PC-3 (cell line): ENCODE data around the gene ARHGAP24. TPM values are rescaled to one million over a fixed set of nuclear protein-coding genes. Genes with fewer than 3 reads are reported as not detected.

Experiments
- ATAC-seq: fragments of 200-7000 bp; cut with Tn5 transposase; 2 replicates; pipeline ENCODE4 v1.9.1; 2020; ENCODE audit warnings: mild to moderate bottlenecking, moderate library complexity
- BruUV-seq: library from RNA; stranded (reverse); fragments of 400-500 nt; replicated peaks from 2 replicates; lab custom pipeline; 2021; lab: Mats Ljungman, UMichigan
- CTCF ChIA-PET: fragments of 300-600 bp; sonication (Branson Sonifier 250); formaldehyde crosslinking; loops from one replicate; lab custom pipeline; 2022; ENCODE audit warnings: antibody characterized with exemption; lab: Charles Lee
- POLR2A ChIA-PET: fragments of 300-600 bp; sonication (Branson Sonifier 250); formaldehyde crosslinking; loops from one replicate; lab custom pipeline; 2022; ENCODE audit warnings: antibody characterized with exemption; ENCODE audit not compliant: unreplicated experiment; lab: Charles Lee
- DNase-seq: peaks from one replicate; pipeline ENCODE4 v3.0.0-alpha.2; 2015
- H2AFZ ChIP-seq: fragments of 300-600 bp; sonication (generic); 2 replicates; pipeline ENCODE4 v1.6.0; 2016; ENCODE audit warnings: antibody characterized with exemption, low read length
- H3F3A ChIP-seq: fragments of 300-600 bp; sonication (generic); one replicate; pipeline ENCODE4 v1.6.0; 2017; ENCODE audit warnings: antibody characterized with exemption, low read length, control low read depth, mild to moderate bottlenecking; ENCODE audit not compliant: unreplicated experiment
- H3K27ac ChIP-seq: fragments of 300-600 bp; sonication (generic); 2 replicates; pipeline ENCODE4 v1.5.1; 2016; ENCODE audit warnings: mild to moderate bottlenecking, low read length
- H3K27me3 ChIP-seq: fragments of 300-600 bp; sonication (generic); 2 replicates; pipeline ENCODE4 v1.6.1; 2016; ENCODE audit warnings: low read length, mixed read lengths
- H3K36me3 ChIP-seq: fragments of 300-600 bp; sonication (generic); 2 replicates; pipeline ENCODE4 v1.6.1; 2016; ENCODE audit warnings: low read depth, mixed run types, low read length, mixed read lengths
- H3K4me1 ChIP-seq: fragments of 300-600 bp; sonication (generic); 2 replicates; pipeline ENCODE4 v1.5.1; 2016; ENCODE audit warnings: low read length; ENCODE audit not compliant: insufficient read depth
- H3K4me2 ChIP-seq: fragments of 300-600 bp; sonication (generic); 2 replicates; pipeline ENCODE4 v1.6.0; 2016; ENCODE audit warnings: low read length
- H3K4me3 ChIP-seq: fragments of 300-600 bp; sonication (generic); 2 replicates; pipeline ENCODE4 v1.5.1; 2016; ENCODE audit warnings: mild to moderate bottlenecking, low read length, mixed read lengths
- H3K79me2 ChIP-seq: fragments of 300-600 bp; sonication (generic); 2 replicates; pipeline ENCODE4 v1.6.1; 2017; ENCODE audit warnings: low read length, mixed read lengths
- H3K9ac ChIP-seq: fragments of 300-600 bp; sonication (generic); 2 replicates; pipeline ENCODE4 v1.6.0; 2016; ENCODE audit warnings: mild to moderate bottlenecking, low read length
- H3K9me2 ChIP-seq: fragments of 300-600 bp; sonication (generic); replicated peaks from 2 replicates; pipeline ENCODE4 v1.6.1; 2016; ENCODE audit warnings: mixed run types, low read length, mixed read lengths
- H3K9me3 ChIP-seq: fragments of 300-600 bp; sonication (generic); 2 replicates; pipeline ENCODE4 v1.6.1; 2016; ENCODE audit warnings: low read length, mixed read lengths
- H4K20me1 ChIP-seq: fragments of 300-600 bp; sonication (generic); 2 replicates; pipeline ENCODE4 v1.6.1; 2016; ENCODE audit warnings: low read length, mixed read lengths
- EZH2 ChIP-seq: fragments of 300-600 bp; sonication (generic); IDR thresholded peaks from one replicate; pipeline ENCODE4 v1.6.1; 2017; ENCODE audit warnings: antibody characterized with exemption, mild to moderate bottlenecking, low read length; ENCODE audit not compliant: unreplicated experiment
- EZH2phosphoT487 ChIP-seq: fragments of 300-600 bp; sonication (generic); IDR thresholded peaks from 2 replicates; pipeline ENCODE4 v1.6.1; 2018; ENCODE audit warnings: mild to moderate bottlenecking, antibody characterized with exemption, low read length, borderline replicate concordance
- intact Hi-C: fragments of 100-400 bp; cut with micrococcal nuclease; formaldehyde crosslinking; loops from 2 replicates; pipeline ENCODE4 v1.9.0; 2023
- total RNA-seq: library from RNA; depleted of rRNA; stranded (reverse); fragments of >200 nt; gene quantifications from 2 replicates; pipeline ENCODE4 v1.2.3, GENCODE V29; 2014
- TF ChIP-seq, protein P1 (sequence below): fragments of 300-600 bp; sonication (generic); conservative IDR thresholded peaks from 2 replicates; pipeline ENCODE4 v1.5.1; 2017; ENCODE audit warnings: antibody characterized with exemption, low read depth, mild to moderate bottlenecking, low read length

The ARHGAP24 gene
- total RNA-seq, 1 experiment from 2014 or later = 7.4 TPM

GRCh38 chr4:85722401-85722800, 247.5 kb downstream of the ARHGAP24 start:
- ATAC-seq = no peak
- POLR2A ChIA-PET = no interaction called here

GRCh38 chr4:85722807-85723206, 247.9 kb downstream of the ARHGAP24 start:
- H3K9me3 ChIP-seq = no peaks in the 10 kb centered on the region
- no peaks in the 10 kb centered on the region for H3F3A ChIP-seq
- no peaks in the 10 kb centered on the region for H3K27me3 ChIP-seq
- no peak overlapping the region for H3K4me3 ChIP-seq
- H3K79me2 ChIP-seq = no peaks in the 10 kb centered on the region
- CTCF ChIA-PET = no interaction called here
- DNase-seq = no peak
- ATAC-seq = no peak
- TF ChIP-seq, protein P1, sequence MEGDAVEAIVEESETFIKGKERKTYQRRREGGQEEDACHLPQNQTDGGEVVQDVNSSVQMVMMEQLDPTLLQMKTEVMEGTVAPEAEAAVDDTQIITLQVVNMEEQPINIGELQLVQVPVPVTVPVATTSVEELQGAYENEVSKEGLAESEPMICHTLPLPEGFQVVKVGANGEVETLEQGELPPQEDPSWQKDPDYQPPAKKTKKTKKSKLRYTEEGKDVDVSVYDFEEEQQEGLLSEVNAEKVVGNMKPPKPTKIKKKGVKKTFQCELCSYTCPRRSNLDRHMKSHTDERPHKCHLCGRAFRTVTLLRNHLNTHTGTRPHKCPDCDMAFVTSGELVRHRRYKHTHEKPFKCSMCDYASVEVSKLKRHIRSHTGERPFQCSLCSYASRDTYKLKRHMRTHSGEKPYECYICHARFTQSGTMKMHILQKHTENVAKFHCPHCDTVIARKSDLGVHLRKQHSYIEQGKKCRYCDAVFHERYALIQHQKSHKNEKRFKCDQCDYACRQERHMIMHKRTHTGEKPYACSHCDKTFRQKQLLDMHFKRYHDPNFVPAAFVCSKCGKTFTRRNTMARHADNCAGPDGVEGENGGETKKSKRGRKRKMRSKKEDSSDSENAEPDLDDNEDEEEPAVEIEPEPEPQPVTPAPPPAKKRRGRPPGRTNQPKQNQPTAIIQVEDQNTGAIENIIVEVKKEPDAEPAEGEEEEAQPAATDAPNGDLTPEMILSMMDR = no peak
- TF ChIP-seq EZH2phosphoT487 (no peak), EZH2 (no peak)
- H2AFZ ChIP-seq = no peak overlapping the region
- POLR2A ChIA-PET = no interaction called here
- no TSS peak for BruUV-seq
- intact Hi-C loops = no loop called here
- no peaks in the 10 kb centered on the region; the same call in 1 of the 2 replicates for H3K4me1 ChIP-seq
- no peaks in the 10 kb centered on the region for H3K36me3 ChIP-seq
- H3K9me2 ChIP-seq = no peaks in the 10 kb centered on the region
- H3K27ac ChIP-seq = no peak overlapping the region
- H4K20me1 ChIP-seq = no peaks in the 10 kb centered on the region
- no peak overlapping the region for H3K9ac ChIP-seq
- no peak overlapping the region for H3K4me2 ChIP-seq

More at GRCh38 chr4:85722401-85722800, 247.5 kb downstream of the ARHGAP24 start:
- intact Hi-C loops = no loop called here
- TF ChIP-seq, protein P1 = no peak
- TF ChIP-seq EZH2 (no peak), EZH2phosphoT487 (no peak)
- H3K27me3 ChIP-seq = no peaks in the 10 kb centered on the region
- CTCF ChIA-PET = no interaction called here
- H3F3A ChIP-seq = no peaks in the 10 kb centered on the region
- DNase-seq = no peak
- no peaks in the 10 kb centered on the region; the same call in 1 of the 2 replicates for H3K4me1 ChIP-seq
- no peak overlapping the region for H3K4me2 ChIP-seq
- H3K27ac ChIP-seq = no peak overlapping the region
- H3K9me3 ChIP-seq = no peaks in the 10 kb centered on the region
- H3K79me2 ChIP-seq = no peaks in the 10 kb centered on the region
- no peaks in the 10 kb centered on the region for H4K20me1 ChIP-seq
- H2AFZ ChIP-seq = no peak overlapping the region
- H3K4me3 ChIP-seq = no peak overlapping the region
- BruUV-seq = no TSS peak
- no peak overlapping the region for H3K9ac ChIP-seq
- no peaks in the 10 kb centered on the region for H3K36me3 ChIP-seq
- no peaks in the 10 kb centered on the region for H3K9me2 ChIP-seq

DNA sequence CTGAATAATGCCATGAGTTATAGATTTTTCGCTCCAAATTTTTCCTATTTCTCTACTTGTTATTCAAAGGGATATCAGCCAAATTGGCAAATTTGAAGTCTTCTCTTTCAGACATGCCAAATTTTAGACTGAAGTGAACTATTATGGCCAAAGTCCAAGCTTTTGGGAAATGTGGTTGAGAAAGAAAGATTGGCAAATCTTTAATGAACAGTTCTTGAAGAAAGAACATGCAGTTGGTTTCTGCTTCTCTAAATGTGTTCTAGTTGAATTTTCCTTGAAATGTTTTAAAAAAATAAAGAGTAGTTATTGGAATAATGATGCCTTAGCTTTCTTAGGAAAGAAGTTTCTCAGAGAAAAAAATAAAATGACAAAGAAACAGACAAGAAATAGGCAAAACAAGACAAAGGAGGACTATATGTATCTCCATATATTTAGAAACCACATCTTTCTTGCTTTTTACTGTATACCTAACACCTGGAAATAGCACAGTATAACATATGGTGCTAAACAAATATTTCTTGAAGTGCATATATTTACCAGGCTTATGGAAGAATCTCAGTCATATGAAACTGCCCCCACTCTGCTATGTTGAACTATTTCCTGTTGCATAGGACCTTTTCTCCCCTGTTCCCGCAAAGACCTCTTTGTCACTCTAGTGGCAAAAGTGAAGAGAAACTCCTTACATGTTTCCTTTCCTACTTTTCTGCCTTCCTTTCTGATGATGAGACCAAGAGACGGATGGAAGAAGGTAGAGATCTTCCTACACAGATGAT, 250.0 kb downstream of the ARHGAP24 start:
- Histone ChIP-seq H3K27me3 (no peaks in the 10 kb centered on the region), H3K4me3 (no peak overlapping the region), H3K9ac (no peak overlapping the region), H3K9me2 (no peaks in the 10 kb centered on the region), H3K9me3 (no peaks in the 10 kb centered on the region), H3K27ac (no peak overlapping the region), H3K4me2 (no peak overlapping the region), H3K4me1 (no peaks in the 10 kb centered on the region; the same call in 1 of the 2 replicates), H3F3A (no peaks in the 10 kb centered on the region), H4K20me1 (no peaks in the 10 kb centered on the region), H3K36me3 (no peaks in the 10 kb centered on the region), H3K79me2 (no peaks in the 10 kb centered on the region), H2AFZ (no peak overlapping the region)
- ATAC-seq (no peak), DNase-seq (no peak)
- TF ChIP-seq EZH2phosphoT487 (no peak), EZH2 (no peak)
- TF ChIP-seq, protein P1 = no peak
- intact Hi-C loops = no loop called here
- no TSS peak for BruUV-seq
- ChIA-PET POLR2A (no interaction called here), CTCF (no interaction called here)
